K562 (cell line): ENCODE data around the gene RXFP1. TPM values are rescaled to one million over a fixed set of nuclear protein-coding genes. Genes with fewer than 3 reads are reported as not detected.

Experiments
- CCNT2 ChIP-seq: IDR thresholded peaks from 2 replicates; pipeline ENCODE4 v1.6.1; 2011; ENCODE audit warnings: borderline replicate concordance, low read depth, mild to moderate bottlenecking, moderate library complexity, mixed read lengths, low read length; ENCODE audit not compliant: insufficient read length; ENCODE audit errors: extremely low read depth
- LEF1 ChIP-seq: fragments of 450-650 bp; IDR thresholded peaks from 2 replicates; pipeline ENCODE4 v1.6.1; 2016; ENCODE audit warnings: mild to moderate bottlenecking
- MAFK ChIP-seq: IDR thresholded peaks from 2 replicates; pipeline ENCODE4 v1.6.1; 2011; ENCODE audit warnings: low read length, improper control_type of control experiment
- MCM3 ChIP-seq: fragments of 450-650 bp; IDR thresholded peaks from 2 replicates; pipeline ENCODE4 v1.6.1; 2016
- NELFE ChIP-seq: IDR thresholded peaks from 2 replicates; pipeline ENCODE4 v1.6.1; 2011; ENCODE audit warnings: mild to moderate bottlenecking; ENCODE audit not compliant: insufficient read depth, insufficient read length
- NFXL1 ChIP-seq: fragments of 450-650 bp; formaldehyde crosslinking; IDR thresholded peaks from 2 replicates; pipeline ENCODE4 v1.4.0; 2021; ENCODE audit warnings: mild to moderate bottlenecking
- POLR2AphosphoS5 ChIP-seq: IDR thresholded peaks from 2 replicates; pipeline ENCODE4 v1.6.1; 2011; ENCODE audit warnings: mild to moderate bottlenecking, low read depth, low read length, moderate library complexity; ENCODE audit not compliant: control insufficient read depth, insufficient read depth
- SMAD1 ChIP-seq: fragments of 150-350 bp; IDR thresholded peaks from 2 replicates; pipeline ENCODE4 v1.6.1; 2014; ENCODE audit warnings: low read length, low read depth; ENCODE audit not compliant: partially characterized antibody
- SMARCC2 ChIP-seq: fragments of 450-650 bp; IDR thresholded peaks from 2 replicates; pipeline ENCODE4 v1.6.1; 2017; ENCODE audit warnings: antibody characterized with exemption, moderate library complexity, mild to moderate bottlenecking, low read depth
- TAF15 ChIP-seq: fragments of 200-400 bp; formaldehyde crosslinking; IDR thresholded peaks from 2 replicates; pipeline ENCODE4 v1.6.1; 2017; ENCODE audit warnings: mild to moderate bottlenecking, low read depth, low read length, moderate library complexity
- TBP ChIP-seq: optimal IDR thresholded peaks from 2 replicates; pipeline ENCODE3; 2011; ENCODE audit warnings: low read depth, low read length, improper control_type of control experiment
- ZNF436 ChIP-seq: fragments of 250-450, 450-650 bp; sonication (Bioruptor Pico); formaldehyde crosslinking; IDR thresholded peaks from 2 replicates; pipeline ENCODE4 v1.7.0; 2020; ENCODE audit warnings: mild to moderate bottlenecking
- ZNF699 ChIP-seq: fragments of 250-450 bp; sonication (Bioruptor Pico); IDR thresholded peaks from 2 replicates; pipeline ENCODE4 v1.8.0; 2021; ENCODE audit warnings: mild to moderate bottlenecking, moderate library complexity; ENCODE audit not compliant: insufficient replicate concordance
- polyA plus RNA-seq, 8 experiments: library from polyadenylated mRNA; depleted of rRNA in 4 of 8; stranded (reverse) in 5 of 8; unstranded in 3 of 8; fragments of >200 nt; fragmentation: Nextera tagmentation in 2 of 8; fragmentation: Illumina TruSeq in 1 of 8; extraction: Ambion mirVana in 2 of 8; extraction: Trizol in 1 of 8; gene quantifications; 2 replicates each; pipeline versions ENCODE4 v1.2.1 to v1.2.3, GENCODE V29; 2011 to 2014; ENCODE audit warnings: inconsistent platforms in 1 of 8, missing spikeins in 1 of 8
- total RNA-seq, 7 experiments: library from RNA; depleted of rRNA in 6 of 7; stranded (reverse); fragments of >200 nt in 6 of 7; fragmentation: Illumina TruSeq in 2 of 7; extraction: Trizol in 2 of 7; gene quantifications; 2 replicates each; pipeline versions ENCODE4 v1.2.1 to v1.2.3, GENCODE V29; 2011 to 2021; ENCODE audit warnings: low replicate concordance in 1 of 7
- TF ChIP-seq, protein P1 (sequence below), 2 experiments: fragments of 150-350 bp in 1 of 2; IDR thresholded peaks; 2 replicates each; pipeline ENCODE4 v1.6.1; 2012 to 2016; ENCODE audit warnings: low read depth in 2 of 2, low read length in 2 of 2, mild to moderate bottlenecking in 1 of 2, moderate library complexity in 1 of 2
- TF ChIP-seq, protein P2 (sequence below): fragments of 250-450 bp; sonication (Bioruptor Pico); IDR thresholded peaks from 2 replicates; pipeline ENCODE4 v1.5.0; 2021; ENCODE audit warnings: mild to moderate bottlenecking, borderline replicate concordance
- TF ChIP-seq, protein P3 (sequence below): fragments of 450-650 bp; formaldehyde crosslinking; IDR thresholded peaks from 2 replicates; pipeline ENCODE4 v1.4.0; 2022; ENCODE audit warnings: mild to moderate bottlenecking, moderate library complexity
- TF ChIP-seq, protein P4 (sequence below): sonication (generic); formaldehyde crosslinking; IDR thresholded peaks from 2 replicates; pipeline ENCODE4 v1.8.0; 2023; ENCODE audit warnings: mild to moderate bottlenecking, missing genetic modification reagents

The RXFP1 gene
- total and polyA plus RNA-seq, 9 of the 15 experiments (the other 6 are each of a cell fraction or from before 2014, with no cell fraction given): 0.03 to 0.06 (median 0.04) TPM; not detected in 6

DNA sequence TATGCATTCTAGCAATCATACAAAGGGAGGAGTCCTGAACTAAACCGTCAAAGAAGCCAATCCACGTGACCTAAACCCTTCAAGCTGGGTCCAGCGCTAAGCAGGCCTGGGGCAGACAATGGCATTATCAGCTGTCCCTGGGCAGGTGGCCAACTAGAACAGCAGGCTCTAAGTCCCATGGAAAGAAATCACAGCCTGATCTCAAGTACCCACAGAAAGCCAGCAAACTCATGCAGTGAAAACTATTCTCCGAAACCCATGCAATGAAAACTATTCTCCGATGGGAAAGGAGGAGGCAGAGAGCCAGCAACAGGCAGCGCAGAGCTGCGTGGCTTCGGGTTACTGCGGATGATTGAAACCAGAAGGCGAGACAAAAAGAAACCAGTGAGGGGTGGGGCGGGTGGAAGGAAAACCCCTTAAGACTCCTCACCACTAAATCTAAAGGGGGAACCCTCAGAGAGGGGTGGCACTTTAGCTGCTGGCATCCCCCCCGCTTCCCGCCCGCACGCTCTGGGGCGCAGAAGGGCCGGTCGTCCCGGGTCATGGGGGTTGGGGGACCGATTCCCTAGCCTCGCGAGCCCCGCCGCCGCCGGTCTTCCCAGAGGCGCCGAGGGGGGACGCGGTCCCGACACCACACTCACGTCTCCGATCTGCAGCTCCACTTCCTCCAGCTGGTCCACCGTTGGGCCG, 149.4 kb downstream of the RXFP1 start (continued):
- TF ChIP-seq, protein P1, sequence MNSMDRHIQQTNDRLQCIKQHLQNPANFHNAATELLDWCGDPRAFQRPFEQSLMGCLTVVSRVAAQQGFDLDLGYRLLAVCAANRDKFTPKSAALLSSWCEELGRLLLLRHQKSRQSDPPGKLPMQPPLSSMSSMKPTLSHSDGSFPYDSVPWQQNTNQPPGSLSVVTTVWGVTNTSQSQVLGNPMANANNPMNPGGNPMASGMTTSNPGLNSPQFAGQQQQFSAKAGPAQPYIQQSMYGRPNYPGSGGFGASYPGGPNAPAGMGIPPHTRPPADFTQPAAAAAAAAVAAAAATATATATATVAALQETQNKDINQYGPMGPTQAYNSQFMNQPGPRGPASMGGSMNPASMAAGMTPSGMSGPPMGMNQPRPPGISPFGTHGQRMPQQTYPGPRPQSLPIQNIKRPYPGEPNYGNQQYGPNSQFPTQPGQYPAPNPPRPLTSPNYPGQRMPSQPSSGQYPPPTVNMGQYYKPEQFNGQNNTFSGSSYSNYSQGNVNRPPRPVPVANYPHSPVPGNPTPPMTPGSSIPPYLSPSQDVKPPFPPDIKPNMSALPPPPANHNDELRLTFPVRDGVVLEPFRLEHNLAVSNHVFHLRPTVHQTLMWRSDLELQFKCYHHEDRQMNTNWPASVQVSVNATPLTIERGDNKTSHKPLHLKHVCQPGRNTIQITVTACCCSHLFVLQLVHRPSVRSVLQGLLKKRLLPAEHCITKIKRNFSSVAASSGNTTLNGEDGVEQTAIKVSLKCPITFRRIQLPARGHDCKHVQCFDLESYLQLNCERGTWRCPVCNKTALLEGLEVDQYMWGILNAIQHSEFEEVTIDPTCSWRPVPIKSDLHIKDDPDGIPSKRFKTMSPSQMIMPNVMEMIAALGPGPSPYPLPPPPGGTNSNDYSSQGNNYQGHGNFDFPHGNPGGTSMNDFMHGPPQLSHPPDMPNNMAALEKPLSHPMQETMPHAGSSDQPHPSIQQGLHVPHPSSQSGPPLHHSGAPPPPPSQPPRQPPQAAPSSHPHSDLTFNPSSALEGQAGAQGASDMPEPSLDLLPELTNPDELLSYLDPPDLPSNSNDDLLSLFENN (IDR thresholded peaks at IDR 0.05; ENCODE audit: low read depth in 2 of 2, low read length in 2 of 2): no peak
- TF ChIP-seq, protein P2, sequence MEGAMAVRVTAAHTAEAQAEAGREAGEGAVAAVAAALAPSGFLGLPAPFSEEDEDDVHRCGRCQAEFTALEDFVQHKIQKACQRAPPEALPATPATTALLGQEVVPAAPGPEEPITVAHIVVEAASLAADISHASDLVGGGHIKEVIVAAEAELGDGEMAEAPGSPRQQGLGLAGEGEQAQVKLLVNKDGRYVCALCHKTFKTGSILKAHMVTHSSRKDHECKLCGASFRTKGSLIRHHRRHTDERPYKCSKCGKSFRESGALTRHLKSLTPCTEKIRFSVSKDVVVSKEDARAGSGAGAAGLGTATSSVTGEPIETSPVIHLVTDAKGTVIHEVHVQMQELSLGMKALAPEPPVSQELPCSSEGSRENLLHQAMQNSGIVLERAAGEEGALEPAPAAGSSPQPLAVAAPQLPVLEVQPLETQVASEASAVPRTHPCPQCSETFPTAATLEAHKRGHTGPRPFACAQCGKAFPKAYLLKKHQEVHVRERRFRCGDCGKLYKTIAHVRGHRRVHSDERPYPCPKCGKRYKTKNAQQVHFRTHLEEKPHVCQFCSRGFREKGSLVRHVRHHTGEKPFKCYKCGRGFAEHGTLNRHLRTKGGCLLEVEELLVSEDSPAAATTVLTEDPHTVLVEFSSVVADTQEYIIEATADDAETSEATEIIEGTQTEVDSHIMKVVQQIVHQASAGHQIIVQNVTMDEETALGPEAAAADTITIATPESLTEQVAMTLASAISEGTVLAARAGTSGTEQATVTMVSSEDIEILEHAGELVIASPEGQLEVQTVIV (CRISPR knock-in tag): no peak
- TF ChIP-seq POLR2AphosphoS5 (no peak), MAFK (no peak), CCNT2 (no peak), ZNF436 (CRISPR knock-in tag) (no peak), SMAD1 (no peak), NFXL1 (no peak), SMARCC2 (no peak), ZNF699 (no peak), TBP (peak; percentile 22), MCM3 (no peak), NELFE (no peak), TAF15 (no peak), LEF1 (0 out of 2 replicates have a peak, but pooled peaks have one; percentile 32)
- TF ChIP-seq, protein P3, sequence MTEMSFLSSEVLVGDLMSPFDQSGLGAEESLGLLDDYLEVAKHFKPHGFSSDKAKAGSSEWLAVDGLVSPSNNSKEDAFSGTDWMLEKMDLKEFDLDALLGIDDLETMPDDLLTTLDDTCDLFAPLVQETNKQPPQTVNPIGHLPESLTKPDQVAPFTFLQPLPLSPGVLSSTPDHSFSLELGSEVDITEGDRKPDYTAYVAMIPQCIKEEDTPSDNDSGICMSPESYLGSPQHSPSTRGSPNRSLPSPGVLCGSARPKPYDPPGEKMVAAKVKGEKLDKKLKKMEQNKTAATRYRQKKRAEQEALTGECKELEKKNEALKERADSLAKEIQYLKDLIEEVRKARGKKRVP (CRISPR knock-in tag): no peak
- TF ChIP-seq, protein P4, sequence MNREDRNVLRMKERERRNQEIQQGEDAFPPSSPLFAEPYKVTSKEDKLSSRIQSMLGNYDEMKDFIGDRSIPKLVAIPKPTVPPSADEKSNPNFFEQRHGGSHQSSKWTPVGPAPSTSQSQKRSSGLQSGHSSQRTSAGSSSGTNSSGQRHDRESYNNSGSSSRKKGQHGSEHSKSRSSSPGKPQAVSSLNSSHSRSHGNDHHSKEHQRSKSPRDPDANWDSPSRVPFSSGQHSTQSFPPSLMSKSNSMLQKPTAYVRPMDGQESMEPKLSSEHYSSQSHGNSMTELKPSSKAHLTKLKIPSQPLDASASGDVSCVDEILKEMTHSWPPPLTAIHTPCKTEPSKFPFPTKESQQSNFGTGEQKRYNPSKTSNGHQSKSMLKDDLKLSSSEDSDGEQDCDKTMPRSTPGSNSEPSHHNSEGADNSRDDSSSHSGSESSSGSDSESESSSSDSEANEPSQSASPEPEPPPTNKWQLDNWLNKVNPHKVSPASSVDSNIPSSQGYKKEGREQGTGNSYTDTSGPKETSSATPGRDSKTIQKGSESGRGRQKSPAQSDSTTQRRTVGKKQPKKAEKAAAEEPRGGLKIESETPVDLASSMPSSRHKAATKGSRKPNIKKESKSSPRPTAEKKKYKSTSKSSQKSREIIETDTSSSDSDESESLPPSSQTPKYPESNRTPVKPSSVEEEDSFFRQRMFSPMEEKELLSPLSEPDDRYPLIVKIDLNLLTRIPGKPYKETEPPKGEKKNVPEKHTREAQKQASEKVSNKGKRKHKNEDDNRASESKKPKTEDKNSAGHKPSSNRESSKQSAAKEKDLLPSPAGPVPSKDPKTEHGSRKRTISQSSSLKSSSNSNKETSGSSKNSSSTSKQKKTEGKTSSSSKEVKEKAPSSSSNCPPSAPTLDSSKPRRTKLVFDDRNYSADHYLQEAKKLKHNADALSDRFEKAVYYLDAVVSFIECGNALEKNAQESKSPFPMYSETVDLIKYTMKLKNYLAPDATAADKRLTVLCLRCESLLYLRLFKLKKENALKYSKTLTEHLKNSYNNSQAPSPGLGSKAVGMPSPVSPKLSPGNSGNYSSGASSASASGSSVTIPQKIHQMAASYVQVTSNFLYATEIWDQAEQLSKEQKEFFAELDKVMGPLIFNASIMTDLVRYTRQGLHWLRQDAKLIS (CRISPR knock-in tag): no peak
